GM18511 (cell line): ENCODE measurements around the gene DTX2.
"Not testable (repeated sequence)": the region's sequence is repeated elsewhere in the genome, so short reads cannot be mapped to it uniquely, and the experiment has no call there.

Source experiments
- ATAC-seq: cut with Tn5 transposase; IDR thresholded peaks from one replicate; pipeline ENCODE4 v1.9.1; 2021; ENCODE audit warnings: mild to moderate bottlenecking, moderate library complexity; ENCODE audit not compliant: unreplicated experiment

DTX2 gene

DNA sequence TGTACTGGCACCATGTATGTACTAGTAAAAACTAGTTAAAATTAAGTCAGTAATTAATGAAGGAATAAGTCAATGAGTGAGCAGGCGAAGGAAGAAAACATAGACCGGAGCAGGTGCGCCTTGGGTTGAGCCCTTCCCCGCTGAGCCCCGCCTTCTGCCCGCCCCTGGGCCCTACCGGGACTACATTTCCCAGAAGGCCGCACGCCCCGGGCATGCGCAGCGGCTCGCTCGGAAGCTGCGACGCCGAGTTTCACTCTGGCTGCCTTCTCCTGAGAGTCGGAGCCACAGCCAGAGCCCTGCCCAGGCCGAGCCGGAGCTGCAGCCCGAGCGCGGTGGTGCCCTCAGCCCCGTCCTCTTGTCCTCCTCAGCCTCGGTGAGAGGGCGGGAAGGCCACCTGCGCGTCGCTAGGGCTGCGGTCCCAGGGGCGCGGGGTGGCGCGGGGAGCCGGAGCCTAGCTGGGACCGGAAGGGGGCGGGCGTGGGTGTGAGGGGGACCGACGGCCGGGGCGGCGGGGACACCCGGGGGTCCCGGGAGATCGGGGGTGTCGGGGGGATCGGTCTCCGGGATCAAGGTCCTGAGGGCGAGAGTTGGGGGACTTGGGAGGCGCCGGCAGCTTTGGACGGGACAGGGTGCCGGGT lies at the start of gene DTX2:
DTX2 (plus strand) TSS at position 246 of the 638 bp plus-strand sequence. CDS start 18,801 bp downstream, outside the sequence.
- peak; percentile 97 for ATAC-seq

DNA sequence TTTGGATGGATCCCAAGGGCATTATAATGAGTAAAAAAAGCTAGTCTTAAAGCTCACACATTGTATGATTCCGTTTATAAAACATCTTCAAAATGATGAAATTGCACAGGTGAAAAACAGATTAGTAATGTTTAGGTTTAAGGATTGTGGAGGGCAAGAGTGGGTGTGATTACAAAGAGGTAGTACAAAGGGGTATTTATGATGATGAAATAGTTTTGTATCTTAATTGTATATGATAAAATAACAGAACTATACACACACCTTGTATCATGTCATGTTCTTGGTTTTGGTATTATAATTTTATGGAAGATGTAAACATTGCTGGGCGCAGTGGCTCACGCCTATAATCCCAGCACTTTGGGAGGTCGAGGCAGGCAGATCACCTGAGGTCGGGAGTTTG lies 49.3 kb upstream of the DTX2 start:
- no peak for ATAC-seq

DNA sequence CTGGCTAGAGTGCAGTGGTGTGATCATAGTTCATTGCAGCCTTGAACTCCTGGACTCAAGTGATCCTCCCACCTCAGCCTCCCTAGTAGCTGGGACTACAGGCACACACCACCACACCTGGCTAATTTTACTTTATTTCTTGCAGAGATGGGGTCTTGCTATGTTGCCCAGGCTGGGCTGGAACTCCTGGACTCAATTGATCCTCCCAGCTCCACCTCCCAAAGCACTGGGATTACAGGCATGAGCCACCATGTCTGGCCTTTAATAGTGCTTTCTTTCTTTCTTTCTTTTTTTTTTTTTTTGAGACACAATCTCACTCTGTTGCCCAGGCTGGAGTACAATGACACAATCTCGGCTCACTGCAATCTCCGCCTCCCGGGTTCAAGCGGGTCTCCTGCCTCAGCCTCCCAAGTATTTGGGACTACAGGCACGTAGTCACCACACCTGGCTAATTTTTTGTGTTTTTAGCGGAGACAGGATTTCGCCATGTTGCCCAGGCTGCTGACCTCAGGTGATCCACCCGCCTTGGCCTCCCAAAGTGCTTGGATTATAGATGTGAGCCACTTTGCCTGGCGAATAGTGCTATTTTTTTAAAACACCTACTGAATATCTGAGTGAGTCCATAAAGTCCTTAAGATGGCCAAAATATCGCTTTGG lies 43.7 kb upstream of the DTX2 start:
- ATAC-seq: not testable (repeated sequence)

DNA sequence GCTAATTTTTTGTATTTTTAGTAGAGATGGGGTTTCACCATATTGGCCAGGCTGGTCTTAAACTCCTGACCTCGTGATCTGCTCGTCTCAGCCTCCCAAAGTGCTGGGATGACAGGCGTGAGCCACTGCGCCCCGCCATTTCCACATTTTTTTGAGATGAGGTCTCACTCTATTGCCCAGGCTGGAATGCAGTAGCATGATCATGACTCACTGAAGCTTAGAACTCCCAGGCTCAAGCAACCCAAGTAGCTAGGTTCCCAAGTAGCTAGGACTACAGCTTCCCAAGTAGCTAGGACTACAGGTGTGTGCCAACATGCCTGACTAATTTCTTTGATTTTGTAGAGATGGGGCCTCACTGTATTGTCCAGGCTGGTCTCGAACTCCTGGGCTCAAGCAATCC lies 40.4 kb upstream of the DTX2 start:
- ATAC-seq: not testable (repeated sequence)

DNA sequence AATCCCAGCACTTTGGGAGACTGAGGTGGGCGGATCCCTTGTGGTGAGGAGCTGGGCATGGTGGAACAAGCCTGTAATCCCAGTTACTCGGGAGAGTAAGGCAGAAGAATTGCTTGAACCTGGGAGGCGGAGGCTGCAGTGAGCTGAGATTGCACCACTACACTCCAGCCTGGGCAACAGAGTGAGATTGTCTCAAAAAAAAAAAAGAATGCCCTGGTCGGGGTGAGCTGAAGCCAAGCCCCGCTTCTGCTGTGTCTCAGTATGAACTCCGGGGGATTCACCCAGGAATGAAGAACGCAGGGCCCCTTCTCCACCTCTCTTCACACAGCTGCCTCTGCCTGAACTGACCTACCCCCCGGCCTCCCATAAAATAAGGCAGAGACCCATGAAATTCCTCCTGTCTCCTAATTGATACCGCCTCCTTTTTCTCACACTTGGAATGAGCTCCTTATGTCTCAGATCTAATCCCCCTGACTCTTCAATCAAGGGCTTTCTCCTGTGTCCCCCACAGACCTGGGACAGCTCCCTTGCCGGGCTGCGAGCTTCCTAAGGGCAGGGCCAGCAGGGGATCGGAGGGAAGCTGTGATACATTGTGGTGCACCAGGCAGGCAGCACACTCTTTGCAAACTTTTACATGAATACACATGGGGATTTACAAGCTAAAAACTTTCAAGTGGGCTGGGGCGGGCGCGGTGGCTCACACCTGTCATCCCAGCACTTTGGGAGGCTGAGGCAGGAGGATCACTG lies 37.7 kb upstream of the DTX2 start:
- ATAC-seq: no peak

DNA sequence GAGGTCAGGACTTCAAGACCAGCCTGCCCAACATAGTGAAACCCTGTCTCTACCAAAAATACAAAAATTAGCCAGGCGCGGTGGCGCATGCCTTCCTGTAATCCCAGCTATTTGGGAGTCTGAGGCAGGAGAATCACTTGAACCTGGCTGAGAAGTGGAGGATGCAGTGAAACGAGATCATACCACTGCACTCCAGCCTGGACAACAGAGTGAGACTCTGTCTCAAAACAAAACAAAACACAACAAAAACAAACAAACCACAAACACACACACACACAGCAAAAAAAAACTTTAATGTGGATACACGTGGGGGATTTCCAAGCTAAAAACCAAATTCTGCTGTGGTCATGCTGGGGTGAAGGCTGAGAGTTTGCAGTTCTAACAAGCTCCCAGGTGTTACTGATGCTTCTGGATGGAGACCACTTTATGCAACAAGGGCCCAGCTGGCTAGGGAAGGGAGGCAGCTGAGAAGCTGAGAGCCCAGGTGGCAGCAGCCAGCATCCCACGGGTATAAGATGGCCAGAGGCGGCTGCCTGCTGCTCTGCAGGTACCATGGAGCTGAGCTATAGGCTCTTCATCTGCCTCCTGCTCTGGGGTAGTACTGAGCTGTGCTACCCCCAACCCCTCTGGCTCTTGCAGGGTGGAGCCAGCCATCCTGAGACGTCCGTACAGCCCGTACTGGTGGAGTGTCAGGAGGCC lies 36.9 kb upstream of the DTX2 start, which contains the start of gene ZP3:
ZP3 (plus strand) TSS at position 538 of the 699 bp plus-strand sequence; CDS start at position 553, 15 bp downstream.
- peak; percentile 67 for ATAC-seq

DNA sequence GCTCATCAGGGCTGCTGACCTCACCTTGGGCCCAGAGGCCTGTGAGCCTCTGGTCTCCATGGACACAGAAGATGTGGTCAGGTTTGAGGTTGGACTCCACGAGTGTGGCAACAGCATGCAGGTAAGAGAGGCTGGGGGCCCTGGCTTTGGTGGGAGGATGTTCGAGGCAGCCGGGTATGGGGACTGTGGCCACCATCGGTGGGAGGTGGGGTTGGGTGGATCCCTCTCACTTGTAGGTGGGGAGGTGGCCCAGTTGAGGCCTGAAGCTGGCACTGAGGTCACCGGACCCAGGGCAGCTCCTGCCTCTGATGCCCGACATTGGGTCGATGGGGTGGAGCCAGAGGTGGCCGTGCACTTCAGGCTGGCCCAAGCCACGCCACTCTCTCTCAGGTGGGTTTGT lies 36.4 kb upstream of the DTX2 start:
- no peak for ATAC-seq

DNA sequence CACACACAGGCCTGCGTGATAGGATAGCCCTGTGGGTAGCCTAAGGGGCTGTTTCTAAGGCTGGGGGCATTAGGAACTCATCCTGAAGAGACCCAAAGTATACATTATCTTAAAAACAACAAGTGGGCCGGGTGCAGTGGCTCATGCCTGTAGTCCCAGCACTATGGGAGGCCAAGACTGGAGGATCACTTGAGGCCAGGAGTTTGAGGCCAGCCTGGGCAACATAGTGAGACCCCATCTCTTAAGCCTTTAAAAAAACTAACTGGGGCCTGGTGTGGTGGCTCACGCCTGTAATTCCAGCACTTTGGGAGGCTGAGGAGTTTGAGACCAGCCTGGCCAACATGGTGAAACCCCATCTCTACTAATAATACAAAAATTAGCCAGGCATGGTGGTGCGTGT lies 36.0 kb upstream of the DTX2 start:
- ATAC-seq: not testable (repeated sequence)

DNA sequence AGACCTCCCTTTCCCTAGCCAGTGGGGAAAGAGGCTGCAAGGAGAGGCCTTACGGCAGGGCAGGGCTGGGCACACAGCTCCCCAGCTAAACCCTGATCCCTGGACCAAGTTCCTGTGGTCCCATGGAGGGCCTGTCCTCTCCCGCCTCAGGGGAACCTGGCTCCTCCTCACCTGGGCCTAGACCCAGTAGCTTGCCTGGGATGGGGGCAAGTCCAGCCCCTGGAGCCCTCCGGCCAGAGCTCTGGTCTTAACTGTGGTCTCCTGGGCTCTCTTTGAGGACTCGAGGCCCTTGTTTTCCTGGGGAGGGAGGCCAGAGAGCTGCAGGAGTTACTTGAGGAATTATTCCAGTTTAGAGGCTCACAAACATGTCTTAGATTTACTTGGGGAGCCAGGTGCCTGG lies 35.3 kb upstream of the DTX2 start:
- no peak for ATAC-seq

DNA sequence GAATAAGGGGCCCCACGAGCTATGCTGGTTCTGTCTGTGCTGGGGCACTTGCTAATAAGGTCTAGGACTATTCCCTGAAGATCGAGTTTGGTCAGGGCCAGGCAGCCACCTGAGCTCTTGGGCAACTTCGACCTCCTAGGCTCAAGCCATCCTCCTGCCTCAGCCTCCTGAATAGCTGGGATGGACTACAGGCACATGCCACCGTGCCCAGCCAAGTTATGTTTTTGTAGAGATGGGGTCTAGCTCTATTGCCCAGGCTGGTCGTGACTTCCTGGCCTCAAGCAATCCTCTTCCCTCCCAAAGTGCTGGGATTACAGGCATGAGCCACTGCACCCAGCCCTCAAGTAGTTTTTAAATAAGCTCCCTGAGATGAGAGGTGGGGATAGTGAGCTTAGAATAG lies 33.9 kb upstream of the DTX2 start:
- ATAC-seq: no peak

DNA sequence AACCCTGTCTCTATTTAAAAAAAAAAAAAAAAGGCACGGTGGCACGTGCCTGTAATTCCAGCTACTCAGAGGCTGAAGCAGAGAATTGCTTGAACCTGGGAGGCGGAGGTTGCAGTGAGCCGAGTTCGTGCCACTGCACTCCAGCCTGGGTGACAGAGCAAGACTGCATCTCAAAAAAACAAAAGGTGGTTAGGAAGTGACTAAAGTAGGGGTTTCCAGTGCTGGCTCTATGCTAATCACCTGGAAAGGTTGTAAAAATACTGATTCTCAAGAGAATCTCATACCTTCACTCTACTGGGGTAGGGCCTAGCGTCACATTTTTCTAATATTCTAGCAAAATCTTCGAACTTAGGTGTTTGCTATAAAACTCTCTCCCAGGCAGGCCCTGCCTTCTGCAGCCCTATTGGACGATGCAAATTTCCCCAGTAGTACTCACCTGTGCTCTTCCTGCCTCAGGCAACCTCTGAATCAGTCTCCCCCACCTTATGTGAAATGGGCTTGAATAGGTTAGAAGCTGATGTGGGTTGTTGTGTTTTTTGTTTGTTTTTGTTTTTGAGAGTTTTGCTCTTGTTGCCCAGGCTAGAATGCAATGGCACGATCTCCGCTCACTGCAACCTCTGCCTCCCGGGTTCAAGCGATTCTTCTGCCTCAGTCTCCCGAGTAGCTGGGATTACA lies 33.2 kb upstream of the DTX2 start:
- ATAC-seq: no peak

DNA sequence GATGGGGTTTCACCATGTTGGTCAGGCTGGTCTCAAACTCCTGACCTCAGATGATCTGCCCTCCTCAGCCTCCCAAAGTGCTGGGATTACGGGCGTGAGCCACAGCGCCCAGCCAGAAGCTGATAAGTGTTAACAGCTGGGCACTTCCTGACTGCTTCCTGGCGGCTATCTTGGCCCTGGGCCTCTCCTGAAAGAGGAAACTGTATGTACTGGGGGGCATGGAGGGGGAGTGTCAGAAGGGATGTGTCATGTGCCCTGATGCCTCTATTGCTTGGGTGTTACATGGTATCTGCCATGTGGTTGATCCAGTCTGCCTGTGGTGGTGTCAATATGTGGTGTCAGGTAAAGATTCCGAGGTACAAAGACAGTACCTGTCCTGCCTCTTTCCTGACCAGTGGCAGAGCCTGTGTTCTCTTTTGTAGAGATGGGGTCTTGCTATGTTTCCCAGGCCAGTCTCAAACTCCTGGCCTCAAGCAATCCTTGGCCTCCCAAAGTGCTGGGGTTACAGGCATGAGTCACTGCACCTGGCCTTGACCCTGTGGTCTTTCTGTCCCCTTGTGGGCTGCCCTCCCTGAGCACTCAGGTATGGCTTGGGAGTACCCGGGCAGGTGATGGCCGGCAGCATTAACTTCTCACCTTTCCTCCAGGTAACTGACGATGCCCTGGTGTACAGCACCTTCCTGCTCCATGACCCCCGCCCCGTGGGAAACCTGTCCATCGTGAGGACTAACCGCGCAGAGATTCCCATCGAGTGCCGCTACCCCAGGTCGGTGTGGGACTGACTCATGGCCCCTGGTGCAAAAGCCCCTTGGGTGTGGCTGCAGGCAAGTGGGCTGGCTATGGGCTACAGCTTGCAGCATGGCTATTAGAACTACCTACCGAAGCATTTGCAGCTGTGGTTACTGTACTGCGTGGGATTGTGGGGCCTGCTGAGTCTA lies 32.4 kb upstream of the DTX2 start:
- no peak for ATAC-seq

DNA sequence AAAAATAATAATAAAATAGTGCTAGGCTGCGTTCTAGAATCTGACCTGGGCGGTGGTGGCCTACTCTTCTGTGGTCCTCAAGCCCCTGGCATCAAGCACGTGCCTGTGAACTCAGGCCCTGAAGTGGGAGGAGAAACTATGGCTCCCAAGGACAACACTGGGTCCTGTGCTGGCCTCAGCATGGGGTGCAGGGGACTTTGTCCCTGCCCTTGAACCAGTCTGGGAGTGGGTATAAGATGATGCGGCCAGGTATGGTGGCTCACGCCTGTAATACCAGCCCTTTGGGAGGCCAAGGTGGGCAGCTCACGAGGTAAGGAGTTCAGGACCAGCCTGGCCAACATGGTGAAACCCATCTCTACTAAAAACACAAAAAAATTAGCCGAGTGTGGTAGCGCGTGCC lies 31.3 kb upstream of the DTX2 start:
- ATAC-seq: no peak

DNA sequence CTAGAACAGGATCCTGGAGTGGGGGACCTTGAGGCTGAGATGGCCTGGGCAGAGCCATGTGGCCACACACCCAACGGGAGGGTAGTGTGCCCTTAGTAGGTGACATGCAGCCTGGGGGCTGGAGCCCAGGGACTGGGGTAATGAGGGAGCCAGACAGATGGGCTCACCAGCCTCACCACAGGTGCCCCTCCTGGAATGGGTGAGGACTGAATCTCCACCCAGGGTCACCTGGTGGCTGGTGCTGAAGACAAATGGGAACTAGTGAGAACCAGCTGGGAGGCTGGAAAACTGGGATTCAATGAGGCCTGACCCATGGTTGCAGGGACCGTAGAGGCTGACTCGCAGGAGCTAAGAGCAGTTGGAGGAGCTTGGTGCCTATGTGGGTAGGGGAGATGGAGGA lies 30.7 kb upstream of the DTX2 start:
- no peak for ATAC-seq

DNA sequence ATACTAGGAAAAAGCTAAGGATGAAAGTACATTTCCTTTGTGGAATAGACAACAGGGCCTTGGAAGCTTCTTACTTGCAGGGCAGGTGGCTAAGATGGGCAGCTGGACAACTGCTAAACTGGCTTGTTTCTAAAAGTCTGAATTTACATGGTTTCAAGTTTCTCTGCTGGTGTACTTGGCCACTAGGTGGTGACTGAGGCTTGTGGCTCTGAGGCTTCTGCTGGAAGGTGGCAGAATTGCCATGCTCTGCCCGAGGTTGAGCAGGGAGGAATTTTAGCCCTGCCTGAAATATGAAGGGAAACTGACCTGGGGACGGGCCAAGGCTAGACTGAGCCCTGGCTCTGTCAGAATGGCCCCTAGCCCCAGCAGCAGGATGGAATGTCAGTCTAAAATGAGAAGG lies 23.6 kb upstream of the DTX2 start:
- ATAC-seq: peak; percentile 70

DNA sequence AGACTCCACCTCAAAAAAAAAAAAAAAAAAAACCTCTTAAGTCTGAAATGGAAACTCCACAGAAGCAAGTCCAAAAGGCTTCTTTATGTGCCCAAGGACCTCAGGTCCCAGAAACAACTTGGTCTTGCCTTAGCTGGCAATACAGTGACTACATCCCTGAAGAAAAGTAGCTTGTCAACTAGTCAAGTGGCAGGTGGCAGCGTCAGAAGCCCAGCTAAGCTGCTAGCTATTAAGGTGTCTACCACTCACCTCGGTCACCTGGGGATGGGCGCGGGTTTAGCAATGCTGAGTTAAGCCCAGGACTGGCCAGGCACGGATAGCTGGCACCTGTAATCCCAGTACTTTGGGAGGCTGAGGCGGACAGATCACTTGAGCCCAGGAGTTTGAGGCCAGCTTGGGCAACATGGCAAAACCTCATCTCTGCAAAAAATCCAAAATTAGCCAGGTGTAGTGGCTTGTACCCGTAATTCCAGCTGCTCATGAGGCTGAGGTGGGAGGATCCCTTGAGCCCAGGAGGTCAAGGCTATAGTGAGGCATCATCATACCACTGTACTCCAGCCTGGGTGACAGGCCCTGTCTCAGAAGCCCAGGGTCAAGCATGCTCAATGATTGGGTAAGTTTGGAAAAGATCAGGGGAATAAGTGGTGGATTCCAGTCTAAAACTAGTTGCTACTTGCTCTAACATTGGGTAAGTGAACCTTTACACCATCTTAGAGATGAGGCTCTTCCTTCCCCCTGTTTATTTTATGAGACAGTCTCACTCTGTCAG lies 22.2 kb upstream of the DTX2 start:
- ATAC-seq: not testable (repeated sequence)

DNA sequence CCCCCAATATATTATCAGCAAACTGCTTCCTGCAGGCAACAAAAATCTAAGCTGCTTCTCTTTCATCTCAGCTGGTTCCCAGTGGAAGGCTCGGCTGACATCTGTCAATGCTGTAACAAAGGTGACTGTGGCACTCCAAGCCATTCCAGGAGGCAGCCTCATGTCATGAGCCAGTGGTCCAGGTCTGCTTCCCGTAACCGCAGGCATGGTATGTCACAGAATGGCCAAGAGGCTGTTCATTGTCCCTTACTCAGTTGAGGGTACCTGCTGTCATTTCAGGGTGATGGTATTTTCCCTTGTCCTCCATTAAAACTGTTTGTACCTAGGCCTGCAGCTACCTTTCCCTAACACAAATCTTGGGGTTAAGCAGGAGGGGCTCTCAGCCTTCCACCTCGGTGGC lies 21.1 kb upstream of the DTX2 start:
- ATAC-seq: not testable (repeated sequence)

DNA sequence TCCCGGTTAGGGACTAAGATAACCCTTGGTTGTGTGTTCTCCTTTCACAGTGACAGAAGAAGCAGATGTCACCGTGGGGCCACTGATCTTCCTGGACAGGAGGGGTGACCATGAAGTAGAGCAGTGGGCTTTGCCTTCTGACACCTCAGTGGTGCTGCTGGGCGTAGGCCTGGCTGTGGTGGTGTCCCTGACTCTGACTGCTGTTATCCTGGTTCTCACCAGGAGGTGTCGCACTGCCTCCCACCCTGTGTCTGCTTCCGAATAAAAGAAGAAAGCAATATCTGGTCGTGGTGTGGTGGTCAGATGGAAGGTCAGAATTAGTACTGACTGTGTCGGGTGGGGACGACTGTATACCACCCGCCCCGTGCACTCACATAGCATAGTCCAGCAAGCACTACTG lies 19.7 kb upstream of the DTX2 start:
- peak; percentile 51 for ATAC-seq
